Pancreas (tissue), 10 donors: ENCODE data around the gene PDZK1. TPM values are rescaled to one million over a fixed set of nuclear protein-coding genes. Genes with fewer than 3 reads are reported as not detected.

ENCODE experiments used
- ATAC-seq, 4 donors: fragments of 200-7000 bp; cut with Tn5 transposase; one replicate each; pipeline versions ENCODE4 v1.8.0 to v1.9.1; 2020; ENCODE audit warnings: mild to moderate bottlenecking in 4 of 4, moderate library complexity in 4 of 4
- DNase-seq, 6 donors: peaks; one replicate each; pipeline ENCODE4 v3.0.0-alpha.2; 2020
- FAIRE-seq: peaks from 2 replicates; lab custom pipeline; 2012; peaks lifted over from hg19 to GRCh38; lab: Jason Lieb, UNC
- H3K27ac ChIP-seq, 4 donors: fragments of 200-600 bp; sonication (generic); 1 replicate in 3 of 4; 2 replicates in 1 of 4; pipeline versions ENCODE4 v1.5.0 to v1.8.0; 2020
- H3K27me3 ChIP-seq, 4 donors: fragments of 200-600 bp; one replicate each; pipeline ENCODE4 v1.8.0; 2021
- H3K36me3 ChIP-seq, 3 donors: fragments of 200-600 bp; sonication (generic) in 1 of 3; one replicate each; pipeline versions ENCODE4 v1.5.0 to v1.8.0; 2020 to 2021
- H3K4me1 ChIP-seq, 3 donors: fragments of 200-600 bp; one replicate each; pipeline ENCODE4 v1.8.0; 2021
- H3K4me3 ChIP-seq, 4 donors: fragments of 200-600 bp; sonication (generic) in 2 of 4; one replicate each; pipeline versions ENCODE4 v1.5.0 to v1.8.0; 2020 to 2021
- H3K9me3 ChIP-seq, 4 donors: fragments of 200-600 bp; one replicate each; pipeline ENCODE4 v1.8.0; 2021
- WGBS, 2 donors: extraction: QIAGEN DNeasy Blood & Tissue Kit; methylation state at CpG; one replicate each; pipeline ENCODE4 v1.1.7; 2013; 5-methylcytosine and 5-hydroxymethylcytosine counted together
- intact Hi-C, 3 donors: fragments of 100-400 bp; cut with DNase I; formaldehyde crosslinking; loops; one replicate each; pipeline versions ENCODE4 v1.11.1 to v1.14.2; 2022
- polyA plus RNA-seq, 2 donors: library from polyadenylated mRNA; stranded (reverse); fragments of 200-250 nt; gene quantifications; one replicate each; pipeline ENCODE4 v1.2.3, GENCODE V29; 2013
- total RNA-seq, 6 donors: library from RNA; stranded (reverse); fragmentation: NEBNext Ultra II Directional in 4 of 6; extraction: Animal tissue kit (Norgen Biotek cat#: 25700) in 4 of 6; gene quantifications; one replicate each; pipeline versions ENCODE4 v1.2.1 to v1.2.4, GENCODE V29; 2021 to 2023
- TF ChIP-seq, protein P1 (sequence below), 4 donors: fragments of 200-600 bp; sonication (generic) in 3 of 4; IDR thresholded peaks; one replicate each; pipeline versions ENCODE4 v1.5.0 to v1.8.0; 2021; ENCODE audit warnings: antibody characterized with exemption in 4 of 4
- donor health status: healthy with polysubstance abuse.
- donor health status: DM: no; HTN: no; CAD: no; lungs with moderate emphysema.
- donor health status: DM: no; HTN: no; CAD: no.
- donor health status: control.
- donor health status: control.
- donor health status: Bipolar disorder and iron deficiency.
- donor health status: DM: yes; HTN: yes; CAD: no.
- donor health status: DM: no; HTN: no; CAD: no.
- donor health status: DM: no; HTN: no; CAD: no.
- donor health status: DM: yes; HTN: yes; CAD: no.

PDZK1 gene
- total and polyA plus RNA-seq, 8 donors: 3.4 to 21.6 (median 8.2) TPM

DNA sequence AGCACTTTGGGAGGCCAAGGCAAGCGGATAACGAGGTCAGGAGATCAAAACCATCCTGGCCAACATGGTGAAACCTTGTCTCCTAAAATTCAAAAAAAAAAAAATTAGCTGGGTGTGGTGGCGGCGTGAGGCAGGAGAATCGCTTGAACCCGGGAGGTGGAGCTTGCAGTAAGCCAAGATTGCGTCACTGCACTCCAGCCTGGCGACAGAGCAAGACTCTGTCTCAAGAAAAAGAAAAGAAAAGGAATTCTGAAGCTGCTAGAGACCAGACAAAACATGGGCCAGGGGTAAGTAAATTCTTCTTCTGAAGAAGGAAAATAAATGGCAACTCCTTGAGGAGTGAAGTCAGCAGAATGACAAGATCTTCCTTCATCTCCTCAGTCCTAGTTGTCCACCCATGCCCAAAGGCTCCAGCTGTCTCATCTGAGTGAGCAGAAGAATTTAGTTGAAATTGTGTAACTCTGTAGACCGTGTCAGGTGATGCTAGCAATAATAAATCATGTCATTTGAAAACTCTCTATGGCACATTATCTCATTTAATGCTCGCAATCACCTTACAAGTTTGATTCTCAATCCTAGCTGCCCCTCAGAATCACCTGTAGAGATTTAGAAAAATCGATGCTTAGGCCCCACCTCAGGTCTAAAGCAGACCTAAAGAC, 14.3 kb downstream of the PDZK1 start:
- H3K9me3 ChIP-seq: no peaks in the 10 kb centered on the region
- TF ChIP-seq, protein P1, sequence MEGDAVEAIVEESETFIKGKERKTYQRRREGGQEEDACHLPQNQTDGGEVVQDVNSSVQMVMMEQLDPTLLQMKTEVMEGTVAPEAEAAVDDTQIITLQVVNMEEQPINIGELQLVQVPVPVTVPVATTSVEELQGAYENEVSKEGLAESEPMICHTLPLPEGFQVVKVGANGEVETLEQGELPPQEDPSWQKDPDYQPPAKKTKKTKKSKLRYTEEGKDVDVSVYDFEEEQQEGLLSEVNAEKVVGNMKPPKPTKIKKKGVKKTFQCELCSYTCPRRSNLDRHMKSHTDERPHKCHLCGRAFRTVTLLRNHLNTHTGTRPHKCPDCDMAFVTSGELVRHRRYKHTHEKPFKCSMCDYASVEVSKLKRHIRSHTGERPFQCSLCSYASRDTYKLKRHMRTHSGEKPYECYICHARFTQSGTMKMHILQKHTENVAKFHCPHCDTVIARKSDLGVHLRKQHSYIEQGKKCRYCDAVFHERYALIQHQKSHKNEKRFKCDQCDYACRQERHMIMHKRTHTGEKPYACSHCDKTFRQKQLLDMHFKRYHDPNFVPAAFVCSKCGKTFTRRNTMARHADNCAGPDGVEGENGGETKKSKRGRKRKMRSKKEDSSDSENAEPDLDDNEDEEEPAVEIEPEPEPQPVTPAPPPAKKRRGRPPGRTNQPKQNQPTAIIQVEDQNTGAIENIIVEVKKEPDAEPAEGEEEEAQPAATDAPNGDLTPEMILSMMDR (IDR thresholded peaks at IDR 0.05): no peak
- 79 to 82% methylated on average over 11 of the region's 11 CpGs for WGBS, 2 donors
- H3K27me3 ChIP-seq: no peaks in the 10 kb centered on the region
- no peak overlapping the region for H3K4me3 ChIP-seq
- peaks cover 29 to 54% (median 49%) of the 10 kb centered on the region in 3 donors for H3K4me1 ChIP-seq
- FAIRE-seq: no peak
- no peaks in the 10 kb centered on the region for H3K36me3 ChIP-seq
- DNase-seq: no peak
- no peak for ATAC-seq
- intact Hi-C loops: no loop called here
- H3K27ac ChIP-seq: peak overlapping the region in 1 of 4 donors; percentile 53

DNA sequence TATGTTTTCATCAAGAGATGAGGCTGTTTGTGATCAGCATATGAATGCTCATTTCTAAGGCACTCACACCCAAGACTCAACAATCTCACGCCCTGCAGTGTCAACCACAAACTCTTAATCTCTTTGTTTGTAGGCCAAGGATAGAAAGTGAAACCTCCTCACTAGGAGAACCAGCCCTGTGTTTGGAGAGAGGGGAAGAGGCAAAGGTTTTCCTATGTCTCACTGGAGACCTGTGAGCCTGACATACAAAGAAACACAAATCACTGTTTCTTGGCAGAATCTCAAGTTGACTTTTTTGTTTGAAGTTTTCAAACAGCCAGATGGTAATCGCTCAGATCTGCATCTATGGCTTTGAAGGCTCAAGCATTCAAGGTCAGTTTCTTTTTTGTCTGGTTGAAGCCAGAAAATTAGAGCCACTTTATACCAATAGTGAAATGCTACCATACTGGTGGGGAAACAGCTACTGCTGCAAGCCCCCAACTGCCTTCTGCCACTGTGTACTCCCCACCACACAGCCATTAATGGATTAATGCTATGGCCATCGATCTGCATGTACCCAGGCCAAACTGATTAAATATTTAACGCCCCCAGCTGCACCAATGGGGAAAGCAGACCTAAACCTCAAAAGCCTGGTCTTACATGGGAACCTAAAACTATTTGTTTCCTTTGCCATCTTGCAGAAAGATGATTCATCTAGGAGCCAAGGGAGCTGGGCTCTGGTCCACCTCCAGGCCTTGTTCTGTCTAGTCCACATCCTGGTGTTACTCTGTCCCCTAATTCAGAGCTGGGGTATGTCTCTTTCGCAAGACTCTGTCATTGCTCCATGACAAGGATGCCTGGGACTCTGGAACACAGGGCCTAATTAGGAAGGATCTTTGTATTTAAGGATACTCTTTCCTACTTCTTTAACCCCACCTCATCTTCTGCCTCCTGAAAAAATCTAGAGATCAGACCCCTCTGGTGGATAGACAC, 16.3 kb downstream of the PDZK1 start:
- H3K4me1 ChIP-seq: peaks cover 29 to 50% (median 42%) of the 10 kb centered on the region in 3 donors
- H3K9me3 ChIP-seq: no peaks in the 10 kb centered on the region
- no peaks in the 10 kb centered on the region for H3K36me3 ChIP-seq
- no peaks in the 10 kb centered on the region for H3K27me3 ChIP-seq
- DNase-seq (no peak), FAIRE-seq (no peak), ATAC-seq (peak in 3 of 4 donors; percentile 64 to 76 (median 76))
- TF ChIP-seq, protein P1 (IDR thresholded peaks at IDR 0.05): no peak
- H3K4me3 ChIP-seq: no peak overlapping the region
- intact Hi-C loops: no loop called here
- H3K27ac ChIP-seq: peak overlapping the region in 3 of 4 donors; percentile 5 to 54 (median 37)
- WGBS, 2 donors: 35 to 38% methylated on average over 5 of the region's 5 CpGs

DNA sequence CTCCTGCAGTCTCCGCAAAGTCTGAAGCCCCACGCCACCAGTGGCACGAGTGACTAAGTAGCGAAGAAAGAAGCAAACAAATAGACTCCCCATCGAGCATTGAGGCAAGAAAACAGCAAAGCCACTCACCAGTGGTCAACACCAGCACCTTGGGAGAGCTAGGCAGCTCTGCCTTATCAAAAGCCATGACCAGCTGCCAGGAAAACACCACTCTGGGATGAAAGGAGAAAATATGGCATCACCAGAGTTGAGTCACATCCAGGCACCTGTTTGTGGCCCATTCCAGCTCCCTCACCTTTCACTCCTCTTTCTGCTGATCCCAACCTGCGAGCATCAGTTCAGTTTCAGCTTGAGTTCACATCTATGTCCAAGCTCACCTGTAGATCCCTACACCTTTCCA, 17.2 kb downstream of the PDZK1 start:
- Histone ChIP-seq H3K4me3 (no peak overlapping the region), H3K27me3 (no peaks in the 10 kb centered on the region), H3K4me1 (peaks cover 23 to 43% (median 34%) of the 10 kb centered on the region in 3 donors), H3K27ac (peak overlapping the region in 2 of 4 donors; percentile 31 to 54), H3K36me3 (no peaks in the 10 kb centered on the region), H3K9me3 (no peaks in the 10 kb centered on the region)
- WGBS, 2 donors: 85 to 88% methylated on average over 6 of the region's 6 CpGs
- DNase-seq: peak in 1 of 6 donors; percentile 36
- peak; percentile 40 to 55 (median 46) for ATAC-seq
- TF ChIP-seq, protein P1 (IDR thresholded peaks at IDR 0.05): no peak
- intact Hi-C loops: no loop called here
- no peak for FAIRE-seq

DNA sequence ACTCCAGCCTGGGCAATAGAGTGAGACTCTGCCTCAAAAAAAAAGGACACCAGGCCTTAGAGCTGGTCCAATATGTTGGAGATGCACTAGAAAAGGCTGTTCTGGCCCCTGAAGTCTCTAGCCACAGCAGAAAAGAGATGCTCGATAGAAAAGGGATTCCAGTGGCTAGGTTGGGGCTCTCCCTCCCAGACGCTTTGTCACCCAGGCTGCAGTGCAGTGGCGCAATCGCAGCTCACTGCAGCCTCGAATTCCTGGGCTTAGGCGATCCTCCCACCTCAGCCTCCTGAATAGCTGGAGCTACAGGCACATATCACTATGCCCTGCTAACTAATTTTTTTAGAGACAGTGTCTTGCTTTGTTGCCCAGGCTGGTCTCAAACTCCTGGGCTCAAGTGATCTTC, 18.2 kb downstream of the PDZK1 start:
- Histone ChIP-seq H3K36me3 (no peaks in the 10 kb centered on the region), H3K4me1 (peaks cover 23 to 34% (median 32%) of the 10 kb centered on the region in 3 donors), H3K9me3 (no peaks in the 10 kb centered on the region), H3K27ac (no peak overlapping the region), H3K27me3 (no peaks in the 10 kb centered on the region), H3K4me3 (no peak overlapping the region)
- intact Hi-C loops: no loop called here
- ATAC-seq (no peak), DNase-seq (no peak), FAIRE-seq (no peak)
- TF ChIP-seq, protein P1 (IDR thresholded peaks at IDR 0.05): no peak
- 94 to 95% methylated on average over 6 of the region's 6 CpGs for WGBS, 2 donors
